Tibial artery (tissue), 4 donors: ENCODE data around the gene STXBP3.
A peak's percentile ranks its signal among the peaks of the same experiment; 100 is the strongest.
"Not testable (repeated sequence)": the region's sequence is repeated elsewhere in the genome, so short reads cannot be mapped to it uniquely, and the experiment has no call there.

Experiments used
- DNase-seq, 2 donors: peaks; one replicate each; pipeline ENCODE4 v3.0.0-alpha.2; 2019
- H3K27ac ChIP-seq, 2 donors: fragments of 200-600 bp; sonication (generic) in 1 of 2; 1 replicate in 1 of 2; 2 replicates in 1 of 2; pipeline ENCODE4 v1.5.1; 2018 to 2019; ENCODE audit warnings: mild to moderate bottlenecking in 1 of 2
- H3K27me3 ChIP-seq, 2 donors: fragments of 200-600 bp; sonication (generic) in 1 of 2; one replicate each; pipeline versions ENCODE4 v1.5.1 to v1.6.0; 2016 to 2019
- H3K36me3 ChIP-seq, 3 donors: fragments of 200-600 bp; sonication (generic) in 2 of 3; one replicate each; pipeline ENCODE4 v1.5.1; 2016 to 2019; ENCODE audit warnings: mild to moderate bottlenecking in 2 of 3
- H3K4me1 ChIP-seq, 4 donors: fragments of 200-600 bp; sonication (generic) in 2 of 4; 1 replicate in 3 of 4; 2 replicates in 1 of 4; pipeline ENCODE4 v1.5.1; 2016 to 2019
- H3K4me3 ChIP-seq, 2 donors: fragments of 200-600 bp; sonication (generic) in 1 of 2; 1 replicate in 1 of 2; 2 replicates in 1 of 2; pipeline ENCODE4 v1.5.1; 2018 to 2019; ENCODE audit warnings: mild to moderate bottlenecking in 2 of 2
- H3K9me3 ChIP-seq, 3 donors: fragments of 200-600 bp; sonication (generic) in 1 of 3; one replicate each; pipeline ENCODE4 v1.5.1; 2016 to 2019
- intact Hi-C: fragments of 100-400 bp; cut with DNase I; formaldehyde crosslinking; loops from one replicate; pipeline ENCODE4 v1.15.0; 2023; ENCODE audit warnings: low total_unique reads
- TF ChIP-seq, protein P1 (sequence below), 2 experiments: fragments of 200-600 bp in 1 of 2; fragments of 450-650 bp in 1 of 2; IDR thresholded peaks; one replicate each; pipeline ENCODE4 v1.5.1; 2017 to 2019; ENCODE audit warnings: antibody characterized with exemption in 2 of 2, mild to moderate bottlenecking in 1 of 2, moderate library complexity in 1 of 2

STXBP3 gene, protein sequence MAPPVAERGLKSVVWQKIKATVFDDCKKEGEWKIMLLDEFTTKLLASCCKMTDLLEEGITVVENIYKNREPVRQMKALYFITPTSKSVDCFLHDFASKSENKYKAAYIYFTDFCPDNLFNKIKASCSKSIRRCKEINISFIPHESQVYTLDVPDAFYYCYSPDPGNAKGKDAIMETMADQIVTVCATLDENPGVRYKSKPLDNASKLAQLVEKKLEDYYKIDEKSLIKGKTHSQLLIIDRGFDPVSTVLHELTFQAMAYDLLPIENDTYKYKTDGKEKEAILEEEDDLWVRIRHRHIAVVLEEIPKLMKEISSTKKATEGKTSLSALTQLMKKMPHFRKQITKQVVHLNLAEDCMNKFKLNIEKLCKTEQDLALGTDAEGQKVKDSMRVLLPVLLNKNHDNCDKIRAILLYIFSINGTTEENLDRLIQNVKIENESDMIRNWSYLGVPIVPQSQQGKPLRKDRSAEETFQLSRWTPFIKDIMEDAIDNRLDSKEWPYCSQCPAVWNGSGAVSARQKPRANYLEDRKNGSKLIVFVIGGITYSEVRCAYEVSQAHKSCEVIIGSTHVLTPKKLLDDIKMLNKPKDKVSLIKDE

DNA sequence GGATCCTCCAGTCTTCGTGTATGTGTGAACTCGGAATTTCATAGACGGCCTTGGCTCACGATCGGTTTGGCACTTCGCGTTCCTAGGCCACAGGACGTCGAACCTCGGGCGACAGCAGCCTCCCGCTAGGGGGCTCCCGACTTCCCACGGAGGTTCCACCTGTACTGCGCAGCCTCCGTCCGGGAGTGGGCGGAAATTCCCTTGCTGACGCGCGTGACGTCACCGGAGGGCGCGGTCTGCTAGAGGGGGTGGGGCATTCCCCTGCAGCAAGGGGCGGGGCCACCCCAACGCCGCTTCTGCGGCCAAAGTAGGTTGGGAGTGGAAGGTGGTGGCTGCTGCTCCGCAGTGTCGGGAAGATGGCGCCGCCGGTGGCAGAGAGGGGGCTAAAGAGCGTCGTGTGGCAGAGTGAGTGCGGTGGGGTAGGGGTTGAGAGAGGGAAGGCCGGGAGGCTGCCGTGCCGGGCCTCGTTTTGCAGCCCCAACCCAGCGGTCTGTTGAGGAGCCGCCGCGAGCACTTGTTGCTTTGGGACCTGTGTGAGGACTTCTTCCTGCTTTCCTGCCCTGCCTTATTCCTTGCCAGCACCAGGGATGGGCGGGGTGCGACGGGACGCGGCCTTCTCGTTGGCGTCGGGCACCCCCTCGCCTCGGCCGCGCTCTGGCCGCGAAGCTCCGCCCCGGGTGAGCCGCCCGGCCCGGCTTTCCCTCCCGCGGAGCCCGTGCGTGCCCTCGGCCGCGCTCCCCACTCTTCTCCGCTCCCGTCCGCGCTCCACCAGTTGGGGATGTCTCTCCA is at the start of gene STXBP3:
Gene STXBP3, plus strand, starts transcription at position 293 of the 789 bp plus-strand sequence. Its CDS starts 64 bp downstream, at position 357.
- H3K9me3 ChIP-seq, result no peaks in the 10 kb centered on the region
- peak; percentile 97 to 99 for DNase-seq
- intact Hi-C loops, result loop anchor here (2.0 kb wide), 1 partner anchor 54 kb away; the partner anchor contains the start of gene PRPF38B
- H3K4me3 ChIP-seq, result peak within 1 kb of the TSS; percentile 68 to 79
- no peaks in the 10 kb centered on the region for H3K36me3 ChIP-seq
- TF ChIP-seq, protein P1, sequence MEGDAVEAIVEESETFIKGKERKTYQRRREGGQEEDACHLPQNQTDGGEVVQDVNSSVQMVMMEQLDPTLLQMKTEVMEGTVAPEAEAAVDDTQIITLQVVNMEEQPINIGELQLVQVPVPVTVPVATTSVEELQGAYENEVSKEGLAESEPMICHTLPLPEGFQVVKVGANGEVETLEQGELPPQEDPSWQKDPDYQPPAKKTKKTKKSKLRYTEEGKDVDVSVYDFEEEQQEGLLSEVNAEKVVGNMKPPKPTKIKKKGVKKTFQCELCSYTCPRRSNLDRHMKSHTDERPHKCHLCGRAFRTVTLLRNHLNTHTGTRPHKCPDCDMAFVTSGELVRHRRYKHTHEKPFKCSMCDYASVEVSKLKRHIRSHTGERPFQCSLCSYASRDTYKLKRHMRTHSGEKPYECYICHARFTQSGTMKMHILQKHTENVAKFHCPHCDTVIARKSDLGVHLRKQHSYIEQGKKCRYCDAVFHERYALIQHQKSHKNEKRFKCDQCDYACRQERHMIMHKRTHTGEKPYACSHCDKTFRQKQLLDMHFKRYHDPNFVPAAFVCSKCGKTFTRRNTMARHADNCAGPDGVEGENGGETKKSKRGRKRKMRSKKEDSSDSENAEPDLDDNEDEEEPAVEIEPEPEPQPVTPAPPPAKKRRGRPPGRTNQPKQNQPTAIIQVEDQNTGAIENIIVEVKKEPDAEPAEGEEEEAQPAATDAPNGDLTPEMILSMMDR (IDR thresholded peaks at IDR 0.05), result peak; percentile 90 to 96
- H3K4me1 ChIP-seq, result peaks cover 0 to 35% (median 15%) of the 10 kb centered on the region in 4 donors
- peak within 1 kb of the TSS; percentile 89 to 96 for H3K27ac ChIP-seq
- H3K27me3 ChIP-seq, result no peaks in the 10 kb centered on the region

DNA sequence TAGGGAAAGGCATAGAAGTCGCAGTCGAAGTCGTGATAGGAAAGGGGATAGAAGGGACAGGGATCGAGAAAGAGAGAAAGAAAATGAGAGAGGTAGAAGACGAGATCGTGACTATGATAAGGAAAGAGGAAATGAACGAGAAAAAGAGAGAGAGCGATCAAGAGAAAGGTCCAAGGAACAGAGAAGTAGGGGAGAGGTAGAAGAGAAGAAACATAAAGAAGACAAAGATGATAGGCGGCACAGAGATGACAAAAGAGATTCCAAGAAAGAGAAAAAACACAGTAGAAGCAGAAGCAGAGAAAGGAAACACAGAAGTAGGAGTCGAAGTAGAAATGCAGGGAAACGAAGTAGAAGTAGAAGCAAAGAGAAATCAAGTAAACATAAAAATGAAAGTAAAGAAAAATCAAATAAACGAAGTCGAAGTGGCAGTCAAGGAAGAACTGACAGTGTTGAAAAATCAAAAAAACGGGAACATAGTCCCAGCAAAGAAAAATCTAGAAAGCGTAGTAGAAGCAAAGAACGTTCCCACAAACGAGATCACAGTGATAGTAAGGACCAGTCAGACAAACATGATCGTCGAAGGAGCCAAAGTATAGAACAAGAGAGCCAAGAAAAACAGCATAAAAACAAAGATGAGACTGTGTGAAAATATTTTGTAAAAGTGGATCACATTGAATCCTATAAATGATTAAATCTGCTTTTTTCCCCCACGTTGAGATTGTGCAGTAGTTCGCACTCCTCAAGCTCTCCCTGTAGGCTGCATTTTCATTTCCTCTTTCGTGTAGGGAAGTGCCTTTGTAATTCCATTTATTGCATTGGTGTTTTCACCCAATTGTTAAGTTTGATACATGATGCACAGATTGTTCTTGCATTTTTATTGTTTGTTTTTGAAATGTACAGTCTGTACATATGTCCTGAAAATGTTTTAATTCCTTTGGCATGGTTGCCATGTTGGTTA is 46.8 kb upstream of the STXBP3 start:
- H3K4me1 ChIP-seq, result peaks cover 0 to 21% (median 10%) of the 10 kb centered on the region in 4 donors
- peaks cover 45 to 54% (median 48%) of the 10 kb centered on the region in 3 donors for H3K36me3 ChIP-seq
- H3K27me3 ChIP-seq, result no peaks in the 10 kb centered on the region
- DNase-seq, result no peak
- no peak overlapping the region for H3K27ac ChIP-seq
- intact Hi-C loops, result no loop called here
- no peak overlapping the region for H3K4me3 ChIP-seq
- no peaks in the 10 kb centered on the region for H3K9me3 ChIP-seq
- TF ChIP-seq, protein P1 (IDR thresholded peaks at IDR 0.05), result no peak

DNA sequence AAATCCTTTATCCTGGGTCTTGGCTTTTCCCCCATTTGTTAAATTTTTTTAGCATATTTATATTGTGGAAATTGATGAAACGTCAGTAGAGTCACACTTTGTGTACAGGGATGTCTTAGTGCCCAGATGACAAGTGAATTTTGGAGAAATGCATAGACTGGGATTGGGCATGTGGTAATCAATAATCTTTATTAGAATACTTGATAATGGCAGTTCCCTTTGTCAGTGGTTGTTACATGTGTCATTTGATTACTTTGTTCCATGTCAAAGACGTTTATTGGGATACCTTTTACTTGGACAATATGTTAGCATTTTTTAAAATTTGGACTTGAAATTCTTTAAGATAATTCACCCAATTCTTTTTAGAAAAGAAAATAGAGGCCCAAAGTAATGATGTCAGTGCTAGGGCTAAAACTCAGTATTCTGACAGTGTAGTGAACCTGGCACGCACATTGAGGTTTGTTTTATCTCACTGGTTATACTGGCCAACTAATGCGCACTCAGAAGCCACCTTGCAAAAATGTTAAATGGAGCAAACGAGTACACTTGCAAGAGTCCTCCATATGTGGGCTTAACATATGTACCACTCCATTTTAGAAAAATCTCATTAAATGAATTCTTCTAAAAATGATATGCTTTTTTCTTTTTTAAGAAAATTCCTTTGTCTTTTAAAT is 45.2 kb upstream of the STXBP3 start:
- Histone ChIP-seq H3K4me3 (no peak overlapping the region), H3K4me1 (peaks cover 0 to 17% (median 11%) of the 10 kb centered on the region in 4 donors), H3K9me3 (no peaks in the 10 kb centered on the region), H3K27me3 (no peaks in the 10 kb centered on the region), H3K27ac (no peak overlapping the region), H3K36me3 (peaks cover 38 to 48% (median 43%) of the 10 kb centered on the region in 3 donors)
- no peak for DNase-seq
- intact Hi-C loops, result no loop called here
- TF ChIP-seq, protein P1 (IDR thresholded peaks at IDR 0.05), result no peak

DNA sequence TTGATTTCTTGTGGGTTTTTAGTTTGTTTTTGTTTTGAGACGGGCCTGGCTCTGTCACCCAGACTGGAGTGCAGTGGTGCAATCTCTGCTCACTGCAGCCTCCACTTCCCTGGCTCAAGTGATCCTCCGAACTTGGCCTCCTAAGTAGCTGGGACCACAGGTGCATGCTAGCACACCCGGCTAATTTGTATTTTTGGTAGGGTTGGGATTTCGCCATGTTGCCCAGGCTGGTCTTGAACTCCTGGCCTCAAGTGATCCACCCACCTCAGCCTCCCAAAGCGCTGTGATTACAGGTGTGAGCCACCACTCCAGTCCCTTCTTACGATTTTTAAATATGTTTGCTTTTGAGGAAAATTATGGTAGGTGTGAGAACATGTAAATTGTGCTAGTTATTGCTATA is 44.4 kb upstream of the STXBP3 start:
- intact Hi-C loops, H3K27ac ChIP-seq: not testable (repeated sequence)
- peaks cover 30 to 40% (median 35%) of the 10 kb centered on the region in 3 donors for H3K36me3 ChIP-seq

DNA sequence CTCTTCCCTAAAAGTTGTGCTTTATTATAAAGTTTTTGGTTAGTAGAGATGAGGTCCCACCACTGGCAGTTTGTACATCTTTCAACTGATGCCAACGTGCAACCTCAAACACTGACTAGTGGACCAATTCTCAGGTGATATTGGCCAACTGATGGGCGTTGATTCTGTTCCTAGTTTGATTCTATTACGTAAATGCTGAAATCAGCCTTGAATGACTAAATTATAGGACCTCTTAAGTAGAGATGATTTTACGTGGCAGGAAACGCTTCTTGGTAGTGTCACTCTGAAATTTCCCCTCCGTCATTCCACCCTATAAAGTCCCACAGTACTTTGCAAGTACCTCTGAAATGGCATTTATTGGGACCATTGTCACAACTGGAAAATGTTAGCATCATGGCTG is 42.5 kb upstream of the STXBP3 start:
- TF ChIP-seq, protein P1 (IDR thresholded peaks at IDR 0.05), result no peak
- no peaks in the 10 kb centered on the region for H3K27me3 ChIP-seq
- peaks cover 0 to 17% (median 11%) of the 10 kb centered on the region in 4 donors for H3K4me1 ChIP-seq
- H3K36me3 ChIP-seq, result peaks cover 16 to 21% (median 17%) of the 10 kb centered on the region in 3 donors
- H3K27ac ChIP-seq, result peak overlapping the region in 1 of 2 donors; percentile 1
- no peak for DNase-seq
- intact Hi-C loops, result no loop called here
- no peaks in the 10 kb centered on the region for H3K9me3 ChIP-seq
- H3K4me3 ChIP-seq, result no peak overlapping the region

More for the DNA sequence above, 44.4 kb upstream of the STXBP3 start:
- not testable (repeated sequence) for H3K4me3 ChIP-seq, H3K9me3 ChIP-seq, H3K27me3 ChIP-seq, DNase-seq
- H3K4me1 ChIP-seq, result peaks cover 0 to 17% (median 11%) of the 10 kb centered on the region in 4 donors
